HG03442 (cell line): ENCODE results near the gene MYCL.
A peak's percentile ranks its signal among the peaks of the same experiment; 100 is the strongest.

Source experiments
- ATAC-seq: cut with Tn5 transposase; IDR thresholded peaks from one replicate; pipeline ENCODE4 v1.9.1; 2021; ENCODE audit warnings: mild to moderate bottlenecking, moderate library complexity; ENCODE audit not compliant: unreplicated experiment

MYCL gene

GRCh38 chr1:39857126-39857878 lies 44.4 kb downstream of the MYCL start:
- no peak for ATAC-seq

DNA sequence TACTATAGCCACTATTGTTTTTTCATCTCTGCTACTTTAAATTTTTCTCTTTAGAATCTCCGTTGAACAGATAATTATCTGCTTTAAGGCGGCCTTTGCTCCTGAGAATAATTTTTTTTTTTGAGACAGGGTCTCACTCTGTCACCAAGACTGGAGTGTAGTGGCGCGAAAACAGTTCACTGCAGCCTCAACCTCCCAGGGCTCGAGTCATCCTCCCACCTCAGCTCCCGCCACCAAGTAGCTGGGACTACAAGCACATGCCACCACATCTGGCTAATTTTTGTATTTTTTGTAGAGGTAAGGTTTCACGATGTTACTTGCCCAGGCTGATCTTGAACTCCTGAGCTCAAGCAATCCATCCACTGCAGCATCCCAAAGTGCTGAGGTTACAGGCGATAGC lies 47.0 kb downstream of the MYCL start:
- ATAC-seq = no peak

DNA sequence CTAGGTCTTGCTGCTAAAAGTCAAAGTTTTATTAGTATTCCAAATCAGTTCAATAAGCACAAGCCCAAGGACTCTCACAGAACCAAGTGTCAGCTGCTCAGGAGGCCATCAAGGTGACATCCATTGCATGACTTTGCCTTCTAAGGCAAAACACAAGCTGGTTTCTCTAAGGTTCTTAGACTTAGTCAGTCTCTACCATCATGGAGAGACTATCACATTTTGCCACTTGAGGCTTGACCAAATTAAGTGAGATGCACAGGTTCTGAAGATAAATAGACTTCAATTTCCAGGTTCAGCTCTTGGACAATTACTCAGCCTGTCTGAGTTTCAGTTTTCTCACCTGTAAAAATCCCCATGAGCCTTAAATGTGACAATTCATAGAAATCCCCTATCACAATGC lies 47.4 kb downstream of the MYCL start:
- ATAC-seq = no peak

- no peak for ATAC-seq
Observed at GRCh38 chr1:39852876-39853275, 48.8 kb downstream of the MYCL start.

DNA sequence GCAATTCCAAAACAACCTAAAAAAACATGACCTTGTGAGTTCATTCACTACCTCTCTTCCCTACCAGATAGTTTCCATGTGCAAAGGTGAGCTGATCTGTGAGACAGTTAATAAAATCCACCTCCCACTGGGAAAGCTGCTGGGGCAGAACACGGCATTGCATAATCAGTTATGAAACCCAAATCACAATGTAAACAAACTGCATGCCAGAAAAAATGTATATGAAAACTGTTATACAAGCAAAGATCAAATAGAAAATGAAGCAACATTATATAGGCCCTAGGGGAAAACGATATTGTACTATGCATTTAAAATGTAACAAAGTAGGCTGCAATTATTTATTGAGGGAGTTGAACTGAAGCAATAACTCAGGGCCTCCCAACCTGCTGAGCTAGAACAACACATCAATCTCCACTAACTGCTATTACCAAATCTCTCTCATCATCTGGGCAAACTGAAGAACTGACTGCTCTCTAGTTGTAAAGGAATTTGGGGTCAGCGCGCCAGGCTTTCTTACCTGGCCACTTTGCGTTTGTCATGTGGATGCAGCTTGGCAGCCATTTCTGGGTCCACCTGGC lies 49.4 kb downstream of the MYCL start:
- no peak for ATAC-seq

GRCh38 chr1:39850606-39851216 lies 51.0 kb downstream of the MYCL start:
- ATAC-seq = no peak

- ATAC-seq = no peak
Observed at GRCh38 chr1:39849203-39849602, 52.5 kb downstream of the MYCL start.

GRCh38 chr1:39847940-39848339 lies 53.8 kb downstream of the MYCL start:
- no peak for ATAC-seq

- ATAC-seq = no peak
Observed at GRCh38 chr1:39846796-39847195, 54.9 kb downstream of the MYCL start.

DNA sequence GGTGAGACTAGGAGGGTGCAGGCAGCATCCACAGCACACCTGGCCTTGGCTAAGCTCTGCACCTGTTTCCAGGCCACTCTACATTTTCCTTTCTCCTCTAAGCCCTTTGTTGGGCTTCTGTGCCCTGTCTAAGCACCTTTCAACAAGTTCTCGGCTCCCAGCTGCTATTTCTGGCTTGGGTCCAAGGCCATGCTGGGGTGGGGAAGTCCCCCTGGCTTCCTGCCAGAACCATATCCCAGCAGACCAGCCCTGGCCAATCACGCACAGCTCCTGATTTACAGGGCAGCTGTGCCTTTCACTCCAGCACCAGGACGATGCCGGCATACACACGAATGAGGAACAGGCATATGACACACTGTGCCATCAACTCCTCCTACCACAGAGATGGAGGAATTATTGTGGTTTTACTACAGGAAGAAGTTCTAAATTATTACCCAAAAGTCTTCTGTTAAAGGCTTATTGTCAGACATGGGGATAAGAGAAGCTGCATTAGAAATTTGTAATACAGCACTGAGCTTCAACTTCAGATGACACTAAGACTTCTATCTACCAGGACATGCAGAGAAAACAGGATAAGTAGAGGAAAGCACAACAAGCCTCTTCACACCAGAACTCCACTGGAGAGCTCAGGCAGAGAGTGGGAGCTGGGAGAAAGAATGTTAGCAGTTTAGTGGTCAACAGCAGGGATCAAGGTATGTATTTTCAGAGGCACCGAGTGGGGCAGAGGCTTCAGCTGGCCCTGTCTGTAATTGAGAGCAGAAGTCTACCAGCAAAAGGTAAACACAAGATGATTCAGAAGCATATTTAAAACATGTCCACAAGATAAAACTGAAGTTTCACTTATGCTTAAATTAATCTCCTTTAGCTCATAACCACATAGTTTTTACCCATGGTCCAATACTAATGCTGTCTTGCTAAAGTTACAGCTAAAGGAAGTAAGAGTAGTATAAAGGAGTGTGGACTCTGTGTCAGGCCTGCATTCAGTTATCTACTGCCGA lies 55.8 kb downstream of the MYCL start:
- peak; percentile 72 for ATAC-seq
